GM13976 (cell line): ENCODE measurements around the gene ACAA1.
"Not testable (repeated sequence)": the region's sequence is repeated elsewhere in the genome, so short reads cannot be mapped to it uniquely, and the experiment has no call there.

Experiments
- DNase-seq: peaks from one replicate; pipeline ENCODE4 v3.0.0; 2012; ENCODE audit warnings: low spot score
- CTCF ChIP-seq: IDR thresholded peaks from 2 replicates; pipeline ENCODE4 v1.5.1; 2012; ENCODE audit warnings: borderline replicate concordance, mild to moderate bottlenecking; ENCODE audit not compliant: insufficient read depth; ENCODE audit errors: extremely low read depth, missing control alignments, control extremely low read depth
- in situ Hi-C: fragments of 300-500 bp; cut with MboI; formaldehyde crosslinking; loops from one replicate; pipeline ENCODE4 v1.12.0; 2022; ENCODE audit warnings: low sequenced_read_pairs, mixed read lengths, inconsistent platforms; ENCODE audit not compliant: unreplicated experiment

The ACAA1 gene

GRCh38 chr3:38084334-38085310 is 52.3 kb downstream of the ACAA1 start:
- in situ Hi-C loops: no loop called here
- DNase-seq: no peak
- no peak for TF ChIP-seq CTCF

- no peak for DNase-seq
- in situ Hi-C loops: no loop called here
- no peak for TF ChIP-seq CTCF
These were observed 53.0 kb downstream of the ACAA1 start for GRCh38 chr3:38083871-38084333.

GRCh38 chr3:38083254-38083653 is 53.7 kb downstream of the ACAA1 start:
- in situ Hi-C loops, DNase-seq: not testable (repeated sequence)

GRCh38 chr3:38082296-38082695 is 54.6 kb downstream of the ACAA1 start:
- in situ Hi-C loops, DNase-seq: not testable (repeated sequence)

- DNase-seq, in situ Hi-C loops: not testable (repeated sequence)
These were observed 59.9 kb downstream of the ACAA1 start for GRCh38 chr3:38077073-38077472.
